IPS-18c (cell line): ENCODE results near the gene FEM1B.

ENCODE experiments used
- H3K4me3 ChIP-seq: 2 replicates; pipeline ENCODE4 v1.7.0; 2013; ENCODE audit warnings: low read depth, mild to moderate bottlenecking, low read length, moderate library complexity; ENCODE audit not compliant: insufficient read depth
- H3K9me3 ChIP-seq: one replicate; pipeline ENCODE4 v1.6.1; 2013; ENCODE audit warnings: mild to moderate bottlenecking, low read length, moderate library complexity; ENCODE audit not compliant: control insufficient read depth, insufficient read depth

FEM1B gene

DNA sequence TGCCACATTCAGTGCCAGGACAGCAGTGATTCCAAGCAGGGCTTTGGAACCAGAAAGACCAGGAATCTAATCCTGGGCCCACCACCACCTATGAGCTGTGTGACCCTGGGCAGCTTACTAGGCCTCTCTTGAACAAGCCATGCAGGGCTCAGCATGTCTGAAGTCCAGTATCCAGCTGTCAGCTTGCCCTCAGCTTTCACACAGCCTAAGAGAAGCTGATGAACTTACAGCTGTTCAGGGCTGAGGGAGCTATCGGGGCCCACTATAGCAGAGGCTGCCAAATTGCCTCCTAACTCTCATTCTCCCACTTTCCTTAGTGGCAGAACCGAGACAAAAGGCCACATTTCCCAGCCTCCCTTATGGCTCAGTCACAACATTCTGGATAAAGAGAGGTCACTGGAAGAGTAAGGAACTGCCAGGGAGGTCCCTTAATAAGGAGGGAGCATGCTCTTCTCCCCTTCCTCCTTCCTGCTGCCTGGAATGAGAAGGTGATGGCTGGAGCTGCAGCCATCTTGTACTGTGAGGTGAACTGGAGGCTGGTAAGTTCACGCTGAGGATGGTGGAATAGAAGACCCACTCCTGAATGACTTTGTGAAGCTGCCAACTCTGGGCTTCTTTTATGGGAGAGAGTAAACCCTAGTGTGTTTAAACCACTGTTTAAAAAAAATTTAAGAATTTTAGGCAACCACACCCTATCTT is 34.5 kb downstream of the FEM1B start:
- no peak overlapping the region for H3K4me3 ChIP-seq

GRCh38 chr15:68312701-68313204 is 35.2 kb downstream of the FEM1B start:
- Histone ChIP-seq H3K4me3 (no peak overlapping the region), H3K9me3 (no peaks in the 10 kb centered on the region)

More for the DNA sequence above, 34.5 kb downstream of the FEM1B start:
- no peaks in the 10 kb centered on the region for H3K9me3 ChIP-seq

DNA sequence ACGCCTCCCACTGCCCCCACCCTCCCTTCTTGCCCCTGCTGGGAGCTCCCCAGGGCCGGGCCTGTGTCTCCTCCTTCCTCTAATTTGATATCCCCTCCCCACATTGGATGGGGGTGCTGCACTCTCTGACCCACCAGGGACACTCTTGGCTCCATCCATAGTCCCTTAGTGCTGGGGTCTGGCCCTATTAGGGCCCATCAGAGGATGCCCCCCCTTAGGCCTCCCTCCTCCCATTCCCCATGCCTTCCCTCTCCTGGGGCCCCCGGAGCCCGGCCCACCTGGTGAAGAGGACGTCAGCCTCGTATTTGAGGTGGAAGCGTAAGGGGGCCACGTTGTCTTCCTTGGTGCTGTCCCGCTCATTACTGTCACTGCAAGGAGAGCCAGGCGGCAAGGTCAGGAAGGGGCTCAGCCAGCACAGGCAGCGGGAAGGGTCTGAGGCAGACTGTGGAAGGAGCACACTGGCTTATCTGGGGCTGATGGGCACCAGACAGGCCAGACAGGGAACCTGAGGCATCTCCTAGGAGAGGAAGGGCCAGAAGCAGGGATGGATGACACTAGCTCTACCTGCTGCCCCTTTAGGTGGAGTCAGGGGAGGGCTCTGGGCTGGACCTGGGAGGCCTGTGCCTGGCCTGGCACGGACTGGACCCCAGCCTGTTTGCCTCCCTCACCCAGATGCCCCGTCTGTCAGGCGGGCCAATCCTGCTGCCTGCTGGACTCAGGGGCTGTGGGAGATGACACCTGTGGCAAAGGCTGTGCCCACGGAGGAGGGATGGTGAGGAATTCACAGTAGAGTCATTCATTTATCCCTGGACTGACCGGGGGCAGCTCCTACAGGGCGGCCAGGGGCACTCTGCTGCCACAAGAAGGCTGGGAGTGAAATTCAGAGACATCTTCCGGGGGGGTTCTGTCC is 36.2 kb downstream of the FEM1B start:
- no peaks in the 10 kb centered on the region for H3K9me3 ChIP-seq
- H3K4me3 ChIP-seq: no peak overlapping the region

DNA sequence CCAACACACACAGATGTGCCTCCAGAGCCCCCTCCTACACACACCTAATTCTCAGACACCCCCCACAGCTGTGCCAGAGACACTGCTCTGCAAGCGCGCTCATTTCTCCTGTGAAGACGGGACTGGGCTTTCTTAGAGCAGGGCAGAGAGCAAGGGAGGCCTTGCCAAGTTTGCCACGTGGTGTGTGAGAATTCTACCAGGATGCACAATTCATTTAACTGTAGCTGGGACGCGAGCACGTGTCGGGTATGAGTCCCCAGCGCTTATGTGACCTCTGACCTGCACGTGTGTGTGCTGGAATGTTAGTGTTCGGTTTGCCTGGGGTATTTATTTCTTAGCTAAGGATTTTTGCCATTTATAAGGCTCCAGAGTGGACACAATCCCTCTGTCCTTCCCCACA is 37.0 kb downstream of the FEM1B start:
- Histone ChIP-seq H3K9me3 (no peaks in the 10 kb centered on the region), H3K4me3 (no peak overlapping the region)

- no peaks in the 10 kb centered on the region for H3K9me3 ChIP-seq
Observed at GRCh38 chr15:68315035-68315434, 37.5 kb downstream of the FEM1B start.

GRCh38 chr15:68315495-68316031 is 38.0 kb downstream of the FEM1B start:
- Histone ChIP-seq H3K9me3 (peaks cover 2% of the 10 kb centered on the region), H3K4me3 (no peak overlapping the region; the same call in 1 of the 2 replicates)

More at GRCh38 chr15:68315035-68315434, 37.5 kb downstream of the FEM1B start:
- H3K4me3 ChIP-seq: no peak overlapping the region

- Histone ChIP-seq H3K4me3 (peak overlapping the region; percentile 24; the same call in 1 of the 2 replicates), H3K9me3 (peaks cover 2% of the 10 kb centered on the region)
Observed at GRCh38 chr15:68316061-68316804, 38.7 kb downstream of the FEM1B start.

- H3K4me3 ChIP-seq: no peak overlapping the region
- H3K9me3 ChIP-seq: peaks cover 2% of the 10 kb centered on the region
Observed at GRCh38 chr15:68317281-68318007, 39.9 kb downstream of the FEM1B start.

- H3K4me3 ChIP-seq: no peak overlapping the region
- H3K9me3 ChIP-seq: peaks cover 2% of the 10 kb centered on the region
Observed at GRCh38 chr15:68318008-68318835, 40.7 kb downstream of the FEM1B start.

- H3K4me3 ChIP-seq: no peak overlapping the region
- peaks cover 2% of the 10 kb centered on the region for H3K9me3 ChIP-seq
Observed at GRCh38 chr15:68318931-68319909, 41.7 kb downstream of the FEM1B start.

GRCh38 chr15:68319997-68320396 is 42.5 kb downstream of the FEM1B start:
- Histone ChIP-seq H3K4me3 (no peak overlapping the region), H3K9me3 (peaks cover 2% of the 10 kb centered on the region)

DNA sequence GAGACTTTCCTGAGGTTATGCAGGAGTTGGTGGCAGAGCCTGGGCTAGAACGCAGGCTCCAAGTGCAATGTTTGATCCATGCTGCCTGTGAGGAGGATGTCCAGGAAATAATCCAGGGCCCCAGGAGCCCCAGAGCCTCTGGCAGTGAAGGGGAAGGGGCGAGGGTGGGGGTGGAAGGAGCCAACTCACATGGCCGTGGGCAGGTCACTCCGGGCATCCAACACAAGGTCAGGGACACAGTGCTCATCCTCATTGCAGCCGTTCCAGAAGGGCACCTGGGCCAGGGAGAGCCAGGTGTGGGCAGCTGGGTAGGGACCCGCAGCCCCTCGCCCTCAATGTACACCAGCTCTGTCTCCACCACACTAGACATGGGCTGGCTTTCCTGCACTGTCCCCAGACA is 43.7 kb downstream of the FEM1B start:
- H3K9me3 ChIP-seq: peaks cover 2% of the 10 kb centered on the region
- H3K4me3 ChIP-seq: no peak overlapping the region

DNA sequence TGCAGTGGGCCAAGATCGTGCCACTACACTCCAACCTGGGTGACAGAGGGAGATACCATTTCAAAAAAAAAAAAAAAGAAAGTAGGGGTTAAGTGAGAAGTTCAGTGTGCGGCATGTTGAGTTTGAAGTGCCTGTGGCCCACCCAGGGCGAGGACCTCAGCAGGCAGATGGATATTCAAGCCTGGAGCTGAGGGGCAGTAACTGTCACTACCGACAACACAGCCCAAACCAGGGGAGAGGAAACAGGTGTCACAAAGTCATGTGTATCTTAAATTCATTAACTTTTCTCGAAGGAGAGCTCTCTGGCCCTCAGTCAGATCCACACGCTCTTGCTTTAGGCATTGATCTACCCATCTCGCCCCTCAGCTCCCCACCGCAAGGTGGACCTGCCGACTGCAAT is 45.3 kb downstream of the FEM1B start:
- Histone ChIP-seq H3K9me3 (peaks cover 2% of the 10 kb centered on the region), H3K4me3 (no peak overlapping the region)

GRCh38 chr15:68325726-68326125 is 48.2 kb downstream of the FEM1B start:
- H3K4me3 ChIP-seq: no peak overlapping the region
- H3K9me3 ChIP-seq: no peaks in the 10 kb centered on the region
